Mesothelial cell of epicardium (in vitro differentiated cells): ENCODE measurements around the gene ADIG. TPM values are rescaled to one million over a fixed set of nuclear protein-coding genes. Genes with fewer than 3 reads are reported as not detected.

Source experiments
- DNase-seq, 2 experiments: peaks; one replicate each; pipeline ENCODE4 v3.0.0; 2021; ENCODE audit warnings: low spot score in 2 of 2; ENCODE audit not compliant: unreplicated experiment in 2 of 2
- H3K27ac Mint-ChIP-seq: 2 replicates; pipeline ENCODE4 v1.8.0; 2021; ENCODE audit warnings: mixed read lengths
- H3K27me3 Mint-ChIP-seq: 2 replicates; pipeline ENCODE4 v1.8.0; 2021; ENCODE audit warnings: low read depth, mixed read lengths
- H3K36me3 Mint-ChIP-seq: 2 replicates; pipeline ENCODE4 v1.8.0; 2021; ENCODE audit warnings: mixed read lengths
- H3K4me1 Mint-ChIP-seq: 2 replicates; pipeline ENCODE4 v1.8.0; 2021; ENCODE audit warnings: mixed read lengths
- H3K4me3 Mint-ChIP-seq: 2 replicates; pipeline ENCODE4 v1.8.0; 2021; ENCODE audit warnings: mild to moderate bottlenecking, moderate library complexity, mixed read lengths
- H3K9me3 Mint-ChIP-seq: 2 replicates; pipeline ENCODE4 v1.8.0; 2021; ENCODE audit warnings: mixed read lengths
- total RNA-seq: library from RNA; stranded (reverse); gene quantifications from 3 replicates; pipeline ENCODE4 v1.2.1, GENCODE V29; 2021
- TF ChIP-seq, protein P1 (sequence below): fragments of 200-600 bp; sonication (generic); IDR thresholded peaks from one replicate; pipeline ENCODE4 v1.5.0; 2021; ENCODE audit warnings: antibody characterized with exemption; ENCODE audit not compliant: unreplicated experiment

The ADIG gene
- total RNA-seq, 1 donor from 2014 or later: not detected

DNA sequence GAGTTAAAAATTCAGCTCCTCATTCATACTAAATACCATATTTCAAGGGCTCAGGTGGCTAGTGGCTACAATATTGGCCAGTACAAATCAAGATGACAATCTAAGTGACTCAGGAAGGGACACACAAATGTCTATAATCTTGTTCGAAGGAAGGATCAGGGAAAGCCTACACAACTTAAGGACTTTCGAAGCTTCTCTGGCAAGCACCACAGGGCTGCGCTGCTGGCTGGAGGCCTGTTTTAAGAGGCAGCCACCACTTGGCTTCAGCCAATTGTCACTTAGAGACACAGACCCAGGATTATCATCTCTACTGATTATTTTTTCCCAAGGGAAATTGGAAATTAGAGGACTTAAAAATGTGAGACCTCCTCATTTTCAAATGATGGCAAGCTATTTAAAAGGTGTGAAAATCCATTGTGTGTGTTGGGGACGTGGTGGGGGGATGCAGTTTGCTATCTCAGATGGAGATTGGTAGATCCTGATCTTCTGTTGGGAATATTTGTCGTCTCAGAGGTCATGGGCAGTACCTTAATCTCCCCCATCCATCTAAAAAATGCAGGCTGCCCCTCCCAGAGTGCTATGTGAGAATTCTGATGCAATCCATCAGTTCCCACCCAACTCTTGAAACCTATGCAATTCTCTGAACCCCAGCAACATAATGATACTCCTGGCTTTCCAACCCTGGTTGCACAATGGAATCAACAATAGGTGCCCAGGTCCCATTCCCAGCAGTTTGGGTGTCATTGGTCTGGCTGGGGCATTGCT is 31.9 kb downstream of the ADIG start:
- no peaks in the 10 kb centered on the region for H3K36me3 Mint-ChIP-seq
- TF ChIP-seq, protein P1, sequence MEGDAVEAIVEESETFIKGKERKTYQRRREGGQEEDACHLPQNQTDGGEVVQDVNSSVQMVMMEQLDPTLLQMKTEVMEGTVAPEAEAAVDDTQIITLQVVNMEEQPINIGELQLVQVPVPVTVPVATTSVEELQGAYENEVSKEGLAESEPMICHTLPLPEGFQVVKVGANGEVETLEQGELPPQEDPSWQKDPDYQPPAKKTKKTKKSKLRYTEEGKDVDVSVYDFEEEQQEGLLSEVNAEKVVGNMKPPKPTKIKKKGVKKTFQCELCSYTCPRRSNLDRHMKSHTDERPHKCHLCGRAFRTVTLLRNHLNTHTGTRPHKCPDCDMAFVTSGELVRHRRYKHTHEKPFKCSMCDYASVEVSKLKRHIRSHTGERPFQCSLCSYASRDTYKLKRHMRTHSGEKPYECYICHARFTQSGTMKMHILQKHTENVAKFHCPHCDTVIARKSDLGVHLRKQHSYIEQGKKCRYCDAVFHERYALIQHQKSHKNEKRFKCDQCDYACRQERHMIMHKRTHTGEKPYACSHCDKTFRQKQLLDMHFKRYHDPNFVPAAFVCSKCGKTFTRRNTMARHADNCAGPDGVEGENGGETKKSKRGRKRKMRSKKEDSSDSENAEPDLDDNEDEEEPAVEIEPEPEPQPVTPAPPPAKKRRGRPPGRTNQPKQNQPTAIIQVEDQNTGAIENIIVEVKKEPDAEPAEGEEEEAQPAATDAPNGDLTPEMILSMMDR: no peak
- no peak overlapping the region for H3K4me3 Mint-ChIP-seq
- no peaks in the 10 kb centered on the region for H3K4me1 Mint-ChIP-seq
- no peaks in the 10 kb centered on the region for H3K9me3 Mint-ChIP-seq
- no peak for DNase-seq
- no peak overlapping the region for H3K27ac Mint-ChIP-seq
- peaks cover 16% of the 10 kb centered on the region for H3K27me3 Mint-ChIP-seq

DNA sequence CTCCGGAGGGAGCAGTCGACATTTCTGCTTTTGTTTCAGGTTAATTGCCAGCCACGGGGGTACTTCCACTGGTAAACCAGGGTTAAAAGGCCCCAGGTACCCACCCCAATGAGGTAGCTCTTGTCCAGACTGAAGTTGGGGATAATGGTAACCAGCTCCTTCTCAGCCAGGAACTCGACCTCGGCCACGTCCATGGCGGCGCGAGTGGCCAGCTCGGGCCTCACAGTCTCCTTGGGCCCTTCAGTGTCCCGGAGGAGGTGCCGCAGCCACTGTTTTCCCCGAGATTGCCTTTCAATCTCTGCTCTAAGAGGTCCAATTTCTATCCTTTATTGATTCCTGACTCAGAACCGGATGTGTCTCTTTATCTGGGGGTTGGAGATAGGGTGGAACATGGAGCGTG is 34.3 kb downstream of the ADIG start:
- DNase-seq: no peak
- TF ChIP-seq, protein P1: no peak
- Mint-ChIP-seq H3K27me3 (peaks cover 28% of the 10 kb centered on the region), H3K4me1 (no peaks in the 10 kb centered on the region), H3K9me3 (no peaks in the 10 kb centered on the region), H3K27ac (no peak overlapping the region), H3K4me3 (no peak overlapping the region), H3K36me3 (no peaks in the 10 kb centered on the region)

DNA sequence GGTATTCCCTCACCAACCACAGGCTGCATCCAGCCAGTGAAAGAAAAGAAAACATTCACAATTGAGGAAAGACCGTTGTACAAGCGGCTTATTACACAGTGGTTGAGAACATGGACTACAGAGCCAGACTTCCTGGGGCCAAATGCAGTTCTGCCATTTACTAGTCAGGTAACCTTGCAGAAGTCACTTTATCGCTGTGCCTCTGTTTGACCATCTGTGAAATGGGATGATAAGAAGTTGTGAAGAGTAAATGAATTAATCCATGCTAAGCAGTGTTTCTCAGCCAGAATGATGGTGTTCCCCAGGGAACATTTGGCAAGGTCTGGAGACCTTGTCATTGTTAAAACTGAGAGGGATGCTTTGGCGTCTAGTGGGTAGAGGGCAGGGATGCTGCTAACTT is 35.5 kb downstream of the ADIG start:
- H3K27me3 Mint-ChIP-seq: peaks cover 28% of the 10 kb centered on the region
- no peaks in the 10 kb centered on the region for H3K36me3 Mint-ChIP-seq
- TF ChIP-seq, protein P1: no peak
- no peak for DNase-seq
- no peak overlapping the region for H3K27ac Mint-ChIP-seq
- no peaks in the 10 kb centered on the region for H3K4me1 Mint-ChIP-seq
- H3K9me3 Mint-ChIP-seq: no peaks in the 10 kb centered on the region
- H3K4me3 Mint-ChIP-seq: no peak overlapping the region

DNA sequence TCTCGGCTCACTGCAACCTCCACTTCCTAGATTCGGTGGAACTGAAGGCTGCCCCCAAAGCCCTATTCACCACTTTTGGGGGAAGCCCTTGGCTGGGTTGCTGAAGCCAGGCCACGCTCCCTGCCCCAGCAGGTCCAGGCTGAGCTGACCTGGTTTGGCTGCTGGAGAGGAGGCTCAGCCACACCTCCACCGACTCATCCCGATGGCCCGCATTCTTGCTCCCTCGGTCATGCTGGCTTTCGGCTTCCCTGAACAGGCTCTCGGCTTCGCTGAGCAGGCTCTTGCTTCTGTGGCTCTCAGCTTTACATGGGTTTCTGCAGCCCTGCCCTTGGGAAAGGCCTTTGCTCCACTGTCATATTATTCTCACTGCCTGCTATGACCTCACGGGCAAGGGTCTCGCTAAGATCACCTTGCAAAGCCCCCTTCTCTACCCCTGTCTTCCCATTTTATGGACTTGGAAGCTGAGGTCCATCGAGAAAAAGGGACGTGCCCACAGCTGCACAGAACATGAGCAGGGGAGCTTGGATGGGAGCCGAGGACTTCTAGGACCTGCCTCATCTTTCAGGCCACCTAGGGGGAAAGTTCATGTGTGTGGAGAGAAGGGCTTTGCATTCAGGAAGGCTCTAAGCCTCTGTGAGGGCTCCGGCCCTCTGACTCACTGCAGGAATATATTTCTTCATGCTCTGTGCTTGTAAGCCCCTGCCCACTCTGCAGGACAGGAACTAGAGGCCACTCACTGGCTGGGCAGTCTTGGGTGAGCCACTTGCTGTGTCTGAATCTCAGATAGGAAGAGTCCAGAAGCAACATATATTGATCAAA is 36.2 kb downstream of the ADIG start:
- Mint-ChIP-seq H3K9me3 (no peaks in the 10 kb centered on the region), H3K36me3 (no peaks in the 10 kb centered on the region), H3K27ac (no peak overlapping the region), H3K27me3 (peaks cover 28% of the 10 kb centered on the region), H3K4me1 (no peaks in the 10 kb centered on the region), H3K4me3 (no peak overlapping the region)
- DNase-seq: no peak
- TF ChIP-seq, protein P1: no peak

DNA sequence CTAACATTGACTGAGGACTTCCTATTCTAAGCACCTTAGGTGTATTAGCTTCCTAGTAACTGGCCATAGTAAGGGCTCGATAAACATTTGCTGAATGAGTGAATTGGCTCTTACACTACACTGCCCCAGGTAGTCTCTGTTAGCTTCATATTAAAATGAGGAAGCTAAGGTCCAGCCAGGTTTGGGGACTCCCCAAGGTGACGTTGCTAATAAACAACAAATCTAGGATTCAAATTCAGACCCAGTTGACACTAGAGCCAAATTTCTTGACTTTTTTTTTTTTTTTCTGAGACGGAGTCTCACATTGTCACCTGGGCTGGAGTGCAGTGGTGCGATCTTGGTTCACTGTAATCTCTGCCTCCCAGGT is 36.8 kb downstream of the ADIG start:
- H3K27me3 Mint-ChIP-seq: peaks cover 28% of the 10 kb centered on the region
- H3K4me3 Mint-ChIP-seq: no peak overlapping the region
- no peaks in the 10 kb centered on the region for H3K36me3 Mint-ChIP-seq
- TF ChIP-seq, protein P1: no peak
- H3K9me3 Mint-ChIP-seq: no peaks in the 10 kb centered on the region
- H3K27ac Mint-ChIP-seq: no peak overlapping the region
- H3K4me1 Mint-ChIP-seq: no peaks in the 10 kb centered on the region
- DNase-seq: no peak
